TTC549 (cell line): ENCODE measurements around the gene LTBP4.
"Not testable (repeated sequence)": the region's sequence is repeated elsewhere in the genome, so short reads cannot be mapped to it uniquely, and the experiment has no call there.

Source experiments
- FAIRE-seq: peaks from 2 replicates; lab custom pipeline; 2012; peaks lifted over from hg19 to GRCh38; lab: Jason Lieb, UNC

The LTBP4 gene

GRCh38 chr19:40612831-40613689, 11.9 kb downstream of the LTBP4 start:
- FAIRE-seq = no peak

DNA sequence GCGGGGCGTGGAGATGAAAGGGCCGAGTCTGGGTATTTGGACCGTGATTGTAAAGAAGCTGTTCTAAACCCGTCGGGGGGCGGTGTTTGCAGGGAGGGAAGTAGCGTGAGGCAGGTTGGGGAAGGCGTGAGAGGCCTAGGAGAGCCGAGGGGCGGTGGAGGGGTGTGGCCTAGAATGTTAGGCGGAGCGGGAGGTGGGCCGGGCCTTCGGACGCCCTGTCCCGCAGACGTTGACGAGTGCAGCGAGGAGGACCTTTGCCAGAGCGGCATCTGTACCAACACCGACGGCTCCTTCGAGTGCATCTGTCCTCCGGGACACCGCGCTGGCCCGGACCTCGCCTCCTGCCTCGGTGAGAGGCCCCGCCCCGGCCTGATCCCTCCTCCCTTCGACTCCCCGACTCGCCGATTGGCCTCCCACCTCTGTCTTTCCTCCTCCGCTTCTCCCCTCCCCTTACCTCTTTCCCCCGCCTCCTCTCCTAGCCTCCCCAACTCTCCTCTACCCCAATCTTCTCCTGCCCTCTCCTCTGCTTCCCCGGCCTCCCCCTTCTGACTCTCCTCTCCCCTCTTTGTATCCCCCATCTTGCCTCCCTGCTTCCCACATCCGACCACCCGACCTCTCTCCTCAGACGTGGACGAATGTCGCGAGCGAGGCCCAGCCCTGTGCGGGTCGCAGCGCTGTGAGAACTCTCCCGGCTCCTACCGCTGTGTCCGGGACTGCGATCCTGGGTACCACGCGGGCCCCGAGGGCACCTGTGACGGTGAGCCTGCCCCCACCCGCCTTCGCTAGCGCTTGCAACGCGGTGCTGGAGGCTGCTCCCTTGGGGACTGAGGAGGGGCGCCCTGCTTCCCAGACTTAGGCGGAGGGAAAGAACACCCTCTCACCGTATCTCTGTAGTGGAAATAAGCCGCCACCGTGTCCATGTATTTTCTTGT, 12.8 kb downstream of the LTBP4 start:
- no peak for FAIRE-seq

GRCh38 chr19:40614622-40615411, 13.6 kb downstream of the LTBP4 start:
- no peak for FAIRE-seq

- no peak for FAIRE-seq
These were observed 15.0 kb downstream of the LTBP4 start for GRCh38 chr19:40616178-40616577.

GRCh38 chr19:40616941-40617340, 15.8 kb downstream of the LTBP4 start:
- no peak for FAIRE-seq

- FAIRE-seq = no peak
These were observed 16.8 kb downstream of the LTBP4 start for GRCh38 chr19:40617961-40618360.

DNA sequence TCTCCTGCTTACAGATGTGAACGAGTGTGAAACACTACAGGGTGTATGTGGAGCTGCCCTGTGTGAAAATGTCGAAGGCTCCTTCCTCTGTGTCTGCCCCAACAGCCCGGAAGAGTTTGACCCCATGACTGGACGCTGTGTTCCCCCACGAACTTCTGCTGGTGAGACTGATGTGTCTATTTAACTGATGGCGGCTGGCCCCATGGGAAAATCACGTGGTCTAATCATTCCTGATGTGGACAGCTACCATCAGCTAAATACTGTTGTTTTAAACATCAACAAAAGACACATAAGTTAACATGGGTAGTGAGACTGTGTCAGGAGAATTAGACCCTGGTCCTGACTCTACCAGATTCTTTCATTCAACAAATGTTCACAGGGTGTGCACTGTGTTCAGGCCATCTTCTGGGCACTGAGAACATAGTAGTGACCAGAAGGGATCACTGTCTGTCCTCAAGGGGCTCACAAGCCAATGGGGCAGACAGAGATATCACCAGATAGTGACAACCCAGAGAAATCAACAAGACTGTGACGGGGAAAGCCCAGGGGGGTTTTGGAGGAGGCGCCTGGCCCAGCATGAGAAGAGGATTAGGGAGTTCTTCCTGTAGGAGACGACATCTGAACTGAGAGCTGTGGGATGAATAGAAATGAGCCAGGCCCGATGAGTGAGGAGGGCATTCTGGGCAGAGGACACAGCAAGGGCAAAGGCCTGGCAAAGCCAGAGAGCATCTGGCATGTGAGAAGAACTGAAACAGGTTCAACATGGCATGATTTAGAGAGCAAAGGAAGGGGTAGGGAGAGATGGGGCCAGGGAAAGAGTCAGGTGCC, 18.4 kb downstream of the LTBP4 start:
- FAIRE-seq = no peak

- no peak for FAIRE-seq
These were observed 19.0 kb downstream of the LTBP4 start for GRCh38 chr19:40620161-40620485.

DNA sequence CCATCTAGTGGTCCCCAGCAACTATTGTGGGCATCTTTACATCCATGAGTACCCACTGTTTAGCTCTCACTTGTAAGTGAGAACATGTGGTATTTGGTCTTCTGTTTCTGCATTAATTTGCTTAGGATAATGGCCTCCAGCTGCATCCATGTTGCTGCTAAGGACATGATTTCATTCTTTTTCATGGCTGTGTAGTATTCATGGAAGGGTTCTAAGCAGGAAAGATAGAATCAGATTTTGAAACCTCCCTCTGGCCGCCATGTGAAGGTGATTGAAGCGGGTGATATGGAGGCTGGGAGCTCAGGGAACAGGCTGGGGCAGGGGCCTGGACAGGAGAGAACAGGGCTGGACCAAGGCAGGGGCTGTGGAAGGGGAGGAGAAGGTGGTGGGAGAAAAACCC, 20.1 kb downstream of the LTBP4 start:
- no peak for FAIRE-seq

DNA sequence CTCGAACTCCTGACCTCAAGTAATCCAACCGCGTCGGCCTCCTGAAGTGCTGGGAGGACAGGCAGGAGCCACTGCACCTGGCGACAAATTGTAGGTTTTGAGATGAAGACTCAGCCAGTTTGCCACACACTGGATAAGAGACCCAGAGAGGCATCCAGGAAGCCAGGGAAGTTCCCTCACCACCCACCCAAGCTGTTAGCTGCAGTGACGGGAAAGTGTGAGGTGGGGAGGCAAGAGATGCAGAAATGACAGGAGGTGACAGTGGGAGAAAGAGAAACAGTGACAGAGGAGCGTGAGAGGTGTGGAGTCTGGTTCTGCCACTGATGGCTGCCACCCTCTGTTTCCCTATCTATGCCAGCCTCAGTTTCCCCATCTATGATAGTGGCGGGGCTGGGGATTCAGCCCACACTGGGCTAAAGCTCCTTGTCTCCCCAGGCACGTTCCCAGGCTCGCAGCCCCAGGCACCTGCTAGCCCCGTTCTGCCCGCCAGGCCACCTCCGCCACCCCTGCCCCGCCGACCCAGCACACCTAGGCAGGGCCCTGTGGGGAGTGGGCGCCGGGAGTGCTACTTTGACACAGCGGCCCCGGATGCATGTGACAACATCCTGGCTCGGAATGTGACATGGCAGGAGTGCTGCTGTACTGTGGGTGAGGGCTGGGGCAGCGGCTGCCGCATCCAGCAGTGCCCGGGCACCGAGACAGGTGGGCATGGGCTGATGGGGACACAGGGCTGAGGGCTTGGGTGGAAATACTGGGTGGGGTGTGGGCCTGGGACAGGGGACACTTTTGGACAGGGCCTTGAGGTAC, 21.0 kb downstream of the LTBP4 start:
- FAIRE-seq = no peak

DNA sequence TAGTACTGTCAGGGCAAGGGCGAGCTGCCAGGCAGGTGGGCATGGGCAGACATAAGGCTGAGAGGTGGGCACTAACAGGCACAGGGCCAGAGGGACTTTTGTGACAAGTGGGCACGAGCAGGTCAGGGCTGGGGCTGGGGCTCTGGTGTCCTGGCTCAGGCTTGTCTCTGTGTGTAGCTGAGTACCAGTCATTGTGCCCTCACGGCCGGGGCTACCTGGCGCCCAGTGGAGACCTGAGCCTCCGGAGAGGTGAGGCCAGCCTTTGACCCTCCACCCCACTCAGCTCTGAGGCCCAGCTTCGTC, 21.6 kb downstream of the LTBP4 start:
- no peak for FAIRE-seq

- no peak for FAIRE-seq
These were observed 22.5 kb downstream of the LTBP4 start for GRCh38 chr19:40623403-40624251.

DNA sequence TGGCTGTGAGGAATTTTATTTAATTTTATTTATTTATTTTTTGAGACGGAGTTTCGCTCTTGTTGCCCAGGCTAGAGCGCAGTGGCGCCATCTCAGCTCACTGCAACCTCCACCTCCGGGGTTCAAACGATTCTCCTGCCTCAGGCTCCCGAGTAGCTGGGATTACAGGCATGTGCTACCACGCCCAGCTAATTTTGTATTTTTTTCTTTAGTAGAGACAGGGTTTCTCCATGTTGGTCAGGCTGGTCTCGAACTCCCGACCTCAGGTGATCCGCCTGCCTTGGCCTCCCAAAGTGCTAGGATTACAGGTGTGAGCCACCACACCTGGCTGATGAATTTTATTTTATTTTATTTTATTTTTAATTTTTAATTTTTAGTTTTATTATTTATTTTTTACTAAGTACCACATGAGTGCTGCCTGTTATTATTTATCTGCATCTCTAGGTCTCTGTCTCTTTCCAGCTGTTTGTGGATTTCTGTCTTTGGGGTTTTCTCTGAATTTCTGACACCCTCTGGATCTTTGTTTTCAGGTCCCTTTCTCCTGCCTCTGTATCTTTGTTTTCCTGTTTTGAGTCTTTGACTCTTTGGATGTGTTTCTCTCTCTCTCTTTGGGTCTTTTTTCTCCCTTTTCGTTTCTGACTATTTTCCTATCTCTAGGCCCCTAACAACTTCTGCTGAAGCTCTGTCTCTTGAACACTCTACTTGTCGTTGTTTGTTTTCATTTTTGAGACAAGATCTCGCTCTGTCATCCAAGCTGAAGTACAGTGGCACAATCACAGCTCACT, 23.4 kb downstream of the LTBP4 start:
- not testable (repeated sequence) for FAIRE-seq

GRCh38 chr19:40625406-40626120, 24.4 kb downstream of the LTBP4 start:
- FAIRE-seq = no peak

DNA sequence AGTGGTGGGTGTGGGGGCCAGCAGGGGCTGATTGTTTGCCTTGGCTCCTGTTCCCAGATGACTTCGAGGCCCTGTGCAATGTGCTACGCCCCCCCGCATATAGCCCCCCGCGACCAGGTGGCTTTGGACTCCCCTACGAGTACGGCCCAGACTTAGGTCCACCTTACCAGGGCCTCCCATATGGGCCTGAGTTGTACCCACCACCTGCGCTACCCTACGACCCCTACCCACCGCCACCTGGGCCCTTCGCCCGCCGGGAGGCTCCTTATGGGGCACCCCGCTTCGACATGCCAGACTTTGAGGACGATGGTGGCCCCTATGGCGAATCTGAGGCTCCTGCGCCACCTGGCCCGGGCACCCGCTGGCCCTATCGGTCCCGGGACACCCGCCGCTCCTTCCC, 25.7 kb downstream of the LTBP4 start:
- FAIRE-seq = no peak

- FAIRE-seq = no peak
These were observed 26.5 kb downstream of the LTBP4 start for GRCh38 chr19:40627486-40628279.

GRCh38 chr19:40629346-40629745, 28.2 kb downstream of the LTBP4 start:
- no peak for FAIRE-seq
